Astrocyte (in vitro differentiated cells and primary cell): ENCODE measurements around the gene JPH3.

Source experiments
- CTCF ChIP-seq: IDR thresholded peaks from 2 replicates; pipeline ENCODE4 v1.5.1; 2011; ENCODE audit warnings: low read depth, mild to moderate bottlenecking, inconsistent platforms, low read length, moderate library complexity; ENCODE audit not compliant: insufficient read depth
- EZH2 ChIP-seq: IDR thresholded peaks from 2 replicates; pipeline ENCODE4 v1.6.1; 2012; ENCODE audit warnings: mild to moderate bottlenecking, low read length, inconsistent platforms; ENCODE audit not compliant: insufficient read depth

- TF ChIP-seq CTCF = no peak
- TF ChIP-seq EZH2 = no peak
These were observed 19.9 kb upstream of the JPH3 start for GRCh38 chr16:87582216-87582965.
